Measurements from ENCODE around the gene PPT1. TPM values are rescaled to one million over a fixed set of nuclear protein-coding genes. Genes with fewer than 3 reads are reported as not detected.

PPT1 gene
- total and polyA plus RNA-seq, 2 of the 13 experiments (the other 11 are each of a cell fraction or from before 2014, with no cell fraction given), result 129 TPM

DNA sequence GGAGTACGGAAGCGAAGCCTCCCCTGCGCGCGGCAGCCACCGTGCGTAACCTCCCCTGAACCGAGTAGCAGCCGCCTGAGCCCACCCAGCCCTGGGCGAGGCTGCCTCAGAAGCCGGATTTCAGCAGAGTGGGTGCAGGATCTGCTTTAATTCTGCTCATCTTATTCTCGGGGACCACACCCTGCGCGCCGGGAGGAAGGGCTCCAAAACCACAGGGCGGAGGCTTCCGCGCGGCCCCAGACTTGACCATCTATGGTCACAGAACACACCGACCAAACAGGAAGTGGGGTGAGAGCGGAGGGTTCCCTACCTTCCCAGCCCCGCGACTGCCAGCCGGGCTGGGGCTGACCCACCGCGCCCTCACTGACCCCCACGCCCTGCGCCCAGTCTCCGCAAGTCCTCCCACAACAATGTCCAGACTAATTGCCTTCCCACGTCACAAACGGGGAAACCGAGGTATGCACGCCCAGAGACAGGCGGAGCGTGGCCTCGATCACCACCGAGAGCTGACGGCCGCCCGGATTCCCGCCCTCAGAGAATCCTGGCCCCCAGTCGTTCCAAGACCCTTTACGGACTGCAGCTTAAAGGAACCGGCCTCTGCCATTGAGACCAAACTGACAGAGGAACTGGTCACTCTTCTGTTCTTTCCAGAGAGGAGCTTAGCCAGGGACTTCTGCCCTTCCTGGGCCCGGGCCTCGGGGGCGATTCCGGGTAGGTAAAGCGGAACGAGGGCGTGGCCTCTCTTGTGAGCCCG lies 57.1 kb downstream of the PPT1 start (continued):
- TF ChIP-seq, protein P1, sequence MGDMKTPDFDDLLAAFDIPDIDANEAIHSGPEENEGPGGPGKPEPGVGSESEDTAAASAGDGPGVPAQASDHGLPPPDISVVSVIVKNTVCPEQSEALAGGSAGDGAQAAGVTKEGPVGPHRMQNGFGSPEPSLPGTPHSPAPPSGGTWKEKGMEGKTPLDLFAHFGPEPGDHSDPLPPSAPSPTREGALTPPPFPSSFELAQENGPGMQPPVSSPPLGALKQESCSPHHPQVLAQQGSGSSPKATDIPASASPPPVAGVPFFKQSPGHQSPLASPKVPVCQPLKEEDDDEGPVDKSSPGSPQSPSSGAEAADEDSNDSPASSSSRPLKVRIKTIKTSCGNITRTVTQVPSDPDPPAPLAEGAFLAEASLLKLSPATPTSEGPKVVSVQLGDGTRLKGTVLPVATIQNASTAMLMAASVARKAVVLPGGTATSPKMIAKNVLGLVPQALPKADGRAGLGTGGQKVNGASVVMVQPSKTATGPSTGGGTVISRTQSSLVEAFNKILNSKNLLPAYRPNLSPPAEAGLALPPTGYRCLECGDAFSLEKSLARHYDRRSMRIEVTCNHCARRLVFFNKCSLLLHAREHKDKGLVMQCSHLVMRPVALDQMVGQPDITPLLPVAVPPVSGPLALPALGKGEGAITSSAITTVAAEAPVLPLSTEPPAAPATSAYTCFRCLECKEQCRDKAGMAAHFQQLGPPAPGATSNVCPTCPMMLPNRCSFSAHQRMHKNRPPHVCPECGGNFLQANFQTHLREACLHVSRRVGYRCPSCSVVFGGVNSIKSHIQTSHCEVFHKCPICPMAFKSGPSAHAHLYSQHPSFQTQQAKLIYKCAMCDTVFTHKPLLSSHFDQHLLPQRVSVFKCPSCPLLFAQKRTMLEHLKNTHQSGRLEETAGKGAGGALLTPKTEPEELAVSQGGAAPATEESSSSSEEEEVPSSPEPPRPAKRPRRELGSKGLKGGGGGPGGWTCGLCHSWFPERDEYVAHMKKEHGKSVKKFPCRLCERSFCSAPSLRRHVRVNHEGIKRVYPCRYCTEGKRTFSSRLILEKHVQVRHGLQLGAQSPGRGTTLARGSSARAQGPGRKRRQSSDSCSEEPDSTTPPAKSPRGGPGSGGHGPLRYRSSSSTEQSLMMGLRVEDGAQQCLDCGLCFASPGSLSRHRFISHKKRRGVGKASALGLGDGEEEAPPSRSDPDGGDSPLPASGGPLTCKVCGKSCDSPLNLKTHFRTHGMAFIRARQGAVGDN (CRISPR knock-in tag; IDR thresholded peaks at IDR 0.05), result peak; percentile 88
- TF ChIP-seq ZNF629 (CRISPR knock-in tag; conservative IDR thresholded peaks at IDR 0.05), result no peak; the same call in 1 of the 2 replicates
- peak; percentile 45 for TF ChIP-seq HDAC1 (CRISPR knock-in tag; IDR thresholded peaks at IDR 0.05)
- TF ChIP-seq ZNF138 (CRISPR knock-in tag; IDR thresholded peaks at IDR 0.05; ENCODE audit: low read depth), result no peak
- TF ChIP-seq, protein P2, sequence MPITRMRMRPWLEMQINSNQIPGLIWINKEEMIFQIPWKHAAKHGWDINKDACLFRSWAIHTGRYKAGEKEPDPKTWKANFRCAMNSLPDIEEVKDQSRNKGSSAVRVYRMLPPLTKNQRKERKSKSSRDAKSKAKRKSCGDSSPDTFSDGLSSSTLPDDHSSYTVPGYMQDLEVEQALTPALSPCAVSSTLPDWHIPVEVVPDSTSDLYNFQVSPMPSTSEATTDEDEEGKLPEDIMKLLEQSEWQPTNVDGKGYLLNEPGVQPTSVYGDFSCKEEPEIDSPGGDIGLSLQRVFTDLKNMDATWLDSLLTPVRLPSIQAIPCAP (CRISPR knock-in tag; IDR thresholded peaks at IDR 0.05; ENCODE audit: low read depth), result no peak
- TF ChIP-seq TBX3 (IDR thresholded peaks at IDR 0.05; ENCODE audit: borderline replicate concordance), result no peak
- no peak for TF ChIP-seq NR3C1 (CRISPR knock-in tag; IDR thresholded peaks at IDR 0.05)
- TF ChIP-seq, protein P3, sequence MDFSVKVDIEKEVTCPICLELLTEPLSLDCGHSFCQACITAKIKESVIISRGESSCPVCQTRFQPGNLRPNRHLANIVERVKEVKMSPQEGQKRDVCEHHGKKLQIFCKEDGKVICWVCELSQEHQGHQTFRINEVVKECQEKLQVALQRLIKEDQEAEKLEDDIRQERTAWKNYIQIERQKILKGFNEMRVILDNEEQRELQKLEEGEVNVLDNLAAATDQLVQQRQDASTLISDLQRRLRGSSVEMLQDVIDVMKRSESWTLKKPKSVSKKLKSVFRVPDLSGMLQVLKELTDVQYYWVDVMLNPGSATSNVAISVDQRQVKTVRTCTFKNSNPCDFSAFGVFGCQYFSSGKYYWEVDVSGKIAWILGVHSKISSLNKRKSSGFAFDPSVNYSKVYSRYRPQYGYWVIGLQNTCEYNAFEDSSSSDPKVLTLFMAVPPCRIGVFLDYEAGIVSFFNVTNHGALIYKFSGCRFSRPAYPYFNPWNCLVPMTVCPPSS (IDR thresholded peaks at IDR 0.05), result no peak
- TF ChIP-seq, protein P4, sequence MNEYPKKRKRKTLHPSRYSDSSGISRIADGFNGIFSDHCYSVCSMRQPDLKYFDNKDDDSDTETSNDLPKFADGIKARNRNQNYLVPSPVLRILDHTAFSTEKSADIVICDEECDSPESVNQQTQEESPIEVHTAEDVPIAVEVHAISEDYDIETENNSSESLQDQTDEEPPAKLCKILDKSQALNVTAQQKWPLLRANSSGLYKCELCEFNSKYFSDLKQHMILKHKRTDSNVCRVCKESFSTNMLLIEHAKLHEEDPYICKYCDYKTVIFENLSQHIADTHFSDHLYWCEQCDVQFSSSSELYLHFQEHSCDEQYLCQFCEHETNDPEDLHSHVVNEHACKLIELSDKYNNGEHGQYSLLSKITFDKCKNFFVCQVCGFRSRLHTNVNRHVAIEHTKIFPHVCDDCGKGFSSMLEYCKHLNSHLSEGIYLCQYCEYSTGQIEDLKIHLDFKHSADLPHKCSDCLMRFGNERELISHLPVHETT (CRISPR knock-in tag; conservative IDR thresholded peaks at IDR 0.05), result no peak; the same call in 1 of the 2 replicates
- no peak for TF ChIP-seq ZNF550 (CRISPR knock-in tag; IDR thresholded peaks at IDR 0.05; ENCODE audit: borderline replicate concordance)
- TF ChIP-seq ZNF703 (CRISPR knock-in tag; IDR thresholded peaks at IDR 0.05; ENCODE audit: borderline replicate concordance), result peak; percentile 89; the same call in 1 of the 2 replicates
- TF ChIP-seq TARDBP (CRISPR knock-in tag; IDR thresholded peaks at IDR 0.05), result peak; percentile 45; the same call in 1 of the 2 replicates
- TF ChIP-seq ZNF790 (CRISPR knock-in tag; IDR thresholded peaks at IDR 0.05; ENCODE audit: borderline replicate concordance), result 0 out of 2 replicates have a peak, but pooled peaks have one; percentile 12
- 0 out of 2 replicates have a peak, but pooled peaks have one; percentile 55 for TF ChIP-seq TGIF2 (CRISPR knock-in tag; IDR thresholded peaks at IDR 0.05)
- peak; percentile 50; the same call in 1 of the 2 replicates for TF ChIP-seq ZNF558 (CRISPR knock-in tag; IDR thresholded peaks at IDR 0.05; ENCODE audit: borderline replicate concordance)
- no peak for TF ChIP-seq ZMYM3 (CRISPR knock-in tag; IDR thresholded peaks at IDR 0.05)
- TF ChIP-seq, protein P5, sequence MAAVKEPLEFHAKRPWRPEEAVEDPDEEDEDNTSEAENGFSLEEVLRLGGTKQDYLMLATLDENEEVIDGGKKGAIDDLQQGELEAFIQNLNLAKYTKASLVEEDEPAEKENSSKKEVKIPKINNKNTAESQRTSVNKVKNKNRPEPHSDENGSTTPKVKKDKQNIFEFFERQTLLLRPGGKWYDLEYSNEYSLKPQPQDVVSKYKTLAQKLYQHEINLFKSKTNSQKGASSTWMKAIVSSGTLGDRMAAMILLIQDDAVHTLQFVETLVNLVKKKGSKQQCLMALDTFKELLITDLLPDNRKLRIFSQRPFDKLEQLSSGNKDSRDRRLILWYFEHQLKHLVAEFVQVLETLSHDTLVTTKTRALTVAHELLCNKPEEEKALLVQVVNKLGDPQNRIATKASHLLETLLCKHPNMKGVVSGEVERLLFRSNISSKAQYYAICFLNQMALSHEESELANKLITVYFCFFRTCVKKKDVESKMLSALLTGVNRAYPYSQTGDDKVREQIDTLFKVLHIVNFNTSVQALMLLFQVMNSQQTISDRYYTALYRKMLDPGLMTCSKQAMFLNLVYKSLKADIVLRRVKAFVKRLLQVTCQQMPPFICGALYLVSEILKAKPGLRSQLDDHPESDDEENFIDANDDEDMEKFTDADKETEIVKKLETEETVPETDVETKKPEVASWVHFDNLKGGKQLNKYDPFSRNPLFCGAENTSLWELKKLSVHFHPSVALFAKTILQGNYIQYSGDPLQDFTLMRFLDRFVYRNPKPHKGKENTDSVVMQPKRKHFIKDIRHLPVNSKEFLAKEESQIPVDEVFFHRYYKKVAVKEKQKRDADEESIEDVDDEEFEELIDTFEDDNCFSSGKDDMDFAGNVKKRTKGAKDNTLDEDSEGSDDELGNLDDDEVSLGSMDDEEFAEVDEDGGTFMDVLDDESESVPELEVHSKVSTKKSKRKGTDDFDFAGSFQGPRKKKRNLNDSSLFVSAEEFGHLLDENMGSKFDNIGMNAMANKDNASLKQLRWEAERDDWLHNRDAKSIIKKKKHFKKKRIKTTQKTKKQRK (IDR thresholded peaks at IDR 0.05; ENCODE audit: low read length), result no peak
- no peak for TF ChIP-seq TAF15 (IDR thresholded peaks at IDR 0.05; ENCODE audit: low read depth, low read length, poor library complexity, severe bottlenecking)
